ENCODE results near the gene CNKSR2. TPM values are rescaled to one million over a fixed set of nuclear protein-coding genes. Genes with fewer than 3 reads are reported as not detected.

Gene CNKSR2
- total RNA-seq, 1 experiment from 2014 or later: not detected

GRCh38 chrX:21438792-21439191 lies 64.6 kb downstream of the CNKSR2 start:
- BruUV-seq (replicated peaks): no TSS peak
- H3K27me3 ChIP-seq (ENCODE audit: insufficient read depth, low read length): no peaks in the 10 kb centered on the region
- no peak for TF ChIP-seq JUND (IDR thresholded peaks at IDR 0.05)
- TF ChIP-seq CTCF (IDR thresholded peaks at IDR 0.05 in 2 of 3, conservative IDR thresholded peaks at IDR 0.05 in 1 of 3; ENCODE audit: borderline replicate concordance in 1 of 3, insufficient read depth in 1 of 3, low read depth in 2 of 3, low read length in 2 of 3): no peak
- no peak for TF ChIP-seq SRF (IDR thresholded peaks at IDR 0.05; ENCODE audit: low read depth)
- no peak for TF ChIP-seq ZFX (IDR thresholded peaks at IDR 0.05)
- TF ChIP-seq POLR2A (IDR thresholded peaks at IDR 0.05; ENCODE audit: borderline replicate concordance, extremely low read depth, insufficient read depth, insufficient read length): no peak
- TF ChIP-seq EZH2 (IDR thresholded peaks at IDR 0.05): no peak
- TF ChIP-seq SIN3A (IDR thresholded peaks at IDR 0.05; ENCODE audit: low read depth): no peak
- no peak for TF ChIP-seq TCF7L2 (IDR thresholded peaks at IDR 0.05; ENCODE audit: borderline replicate concordance, extremely low read depth, insufficient read depth, insufficient read length)
- TF ChIP-seq ZNF274 (IDR thresholded peaks at IDR 0.05; ENCODE audit: low read depth, low read length): no peak
- TF ChIP-seq EZH2phosphoT487 (IDR thresholded peaks at IDR 0.05; ENCODE audit: borderline replicate concordance): no peak
- no peak for TF ChIP-seq CBX3 (IDR thresholded peaks at IDR 0.05; ENCODE audit: low read depth)
- TF ChIP-seq FOSL1 (IDR thresholded peaks at IDR 0.05; ENCODE audit: low read depth): no peak
- TF ChIP-seq SP1 (IDR thresholded peaks at IDR 0.05; ENCODE audit: low read depth): no peak
- TF ChIP-seq CEBPB (IDR thresholded peaks at IDR 0.05; ENCODE audit: low read depth): no peak
- TF ChIP-seq ZBTB33 (IDR thresholded peaks at IDR 0.05; ENCODE audit: extremely low read depth, insufficient replicate concordance, low read length): no peak
- no peak for TF ChIP-seq EGR1 (IDR thresholded peaks at IDR 0.05; ENCODE audit: low read depth)
- TF ChIP-seq POLR2AphosphoS5 (IDR thresholded peaks at IDR 0.05; ENCODE audit: low read depth, low read length): no peak
- TF ChIP-seq ELF1 (IDR thresholded peaks at IDR 0.05; ENCODE audit: borderline replicate concordance, low read depth): no peak
- TF ChIP-seq YY1 (IDR thresholded peaks at IDR 0.05; ENCODE audit: extremely low read depth, insufficient replicate concordance, low read depth, low read length): no peak
- no peak for TF ChIP-seq ATF3 (IDR thresholded peaks at IDR 0.05)
- no peaks in the 10 kb centered on the region for H3K79me2 ChIP-seq (ENCODE audit: insufficient read depth, low read length)
- H3K9me3 ChIP-seq (ENCODE audit: control insufficient read depth in 1 of 2, insufficient read depth in 1 of 2, low read depth in 1 of 2, low read length in 2 of 2): no peaks in the 10 kb centered on the region
- H3K9me2 ChIP-seq (ENCODE audit: insufficient read depth): no peaks in the 10 kb centered on the region
- no peak overlapping the region for H3K4me3 ChIP-seq (replicated peaks in 1 of 2; ENCODE audit: low read depth in 1 of 2, low read length in 2 of 2)
- intact Hi-C loops (cut with micrococcal nuclease): no loop called here
- H3K4me2 ChIP-seq (ENCODE audit: low read length): no peak overlapping the region
- ChIA-PET RAD21 (ENCODE audit: low non-redundant PET in 1 of 2, low total read pairs in 2 of 2, uncharacterized antibody in 2 of 2, unreplicated experiment in 2 of 2) (no interaction called here), CTCF (no interaction called here), POLR2A (no interaction called here)
- H4K20me1 ChIP-seq (ENCODE audit: insufficient read depth): no peaks in the 10 kb centered on the region
- H3K9ac ChIP-seq (ENCODE audit: low read length): no peak overlapping the region
- no peak for ATAC-seq
- no peak overlapping the region for H2AFZ ChIP-seq (ENCODE audit: low read depth, low read length, poor library complexity, severe bottlenecking)
- DNase-seq (ENCODE audit: low read depth, low spot score): no peak
- H3K4me1 ChIP-seq (ENCODE audit: control insufficient read depth in 1 of 2, insufficient read depth in 2 of 2, low read length in 2 of 2): no peaks in the 10 kb centered on the region
- H3K36me3 ChIP-seq (ENCODE audit: control insufficient read depth in 1 of 2, insufficient read depth in 2 of 2, low read length in 2 of 2): no peaks in the 10 kb centered on the region
- no peak overlapping the region for H3K27ac ChIP-seq (ENCODE audit: low read depth, low read length)

Measured in HCT116 (cell line).